IMR-90 (cell line): ENCODE data around the gene NEUROD6.

ENCODE experiments used
- BHLHE40 ChIP-seq: fragments of 150-350 bp; IDR thresholded peaks from 2 replicates; pipeline ENCODE4 v1.6.1; 2016; ENCODE audit warnings: mild to moderate bottlenecking, low read depth, low read length
- CTCF ChIP-seq: conservative IDR thresholded peaks from 2 replicates; pipeline ENCODE4 v1.5.1; 2012; ENCODE audit warnings: mild to moderate bottlenecking, low read depth, low read length, improper control_type of control experiment
- NFE2L2 ChIP-seq: fragments of 150-350 bp; IDR thresholded peaks from 2 replicates; pipeline ENCODE4 v1.6.1; 2016; ENCODE audit warnings: low read depth, mild to moderate bottlenecking, low read length
- USF2 ChIP-seq: fragments of 150-350 bp; IDR thresholded peaks from 2 replicates; pipeline ENCODE4 v1.6.1; 2017; ENCODE audit warnings: mild to moderate bottlenecking, antibody characterized with exemption, low read length, low read depth

- TF ChIP-seq CTCF (no peak), BHLHE40 (no peak), NFE2L2 (no peak), USF2 (no peak)
These were observed 23.0 kb upstream of the NEUROD6 start for GRCh38 chr7:31363496-31363895.
